GM18861 (cell line): Measurements from ENCODE around the gene VPS4A.

Experiments used
- ATAC-seq: cut with Tn5 transposase; IDR thresholded peaks from one replicate; pipeline ENCODE4 v1.9.1; 2021; ENCODE audit not compliant: unreplicated experiment

The VPS4A gene

GRCh38 chr16:69363281-69363717 is 52.1 kb downstream of the VPS4A start:
- ATAC-seq, result no peak

- no peak for ATAC-seq
These were observed 52.9 kb downstream of the VPS4A start for GRCh38 chr16:69364088-69364487.

DNA sequence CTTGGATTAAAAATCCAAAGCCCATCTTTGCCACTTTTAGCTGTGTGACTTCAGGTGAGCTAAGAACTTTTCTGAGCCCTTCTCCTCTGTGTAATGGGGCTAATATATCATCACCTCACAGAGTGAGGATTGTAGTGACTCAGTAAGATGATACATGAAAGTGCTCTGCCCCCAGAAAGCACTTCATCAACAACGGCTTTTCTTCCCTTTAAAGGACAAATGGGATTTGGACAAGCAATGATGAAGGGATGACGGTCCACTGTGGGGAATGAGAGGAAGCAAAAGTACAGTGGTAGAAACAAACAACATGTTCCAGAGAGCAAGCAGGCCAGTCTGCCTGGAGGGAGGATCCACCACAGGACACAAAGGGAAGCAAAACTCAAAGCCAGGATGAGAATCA is 54.8 kb downstream of the VPS4A start:
- no peak for ATAC-seq

DNA sequence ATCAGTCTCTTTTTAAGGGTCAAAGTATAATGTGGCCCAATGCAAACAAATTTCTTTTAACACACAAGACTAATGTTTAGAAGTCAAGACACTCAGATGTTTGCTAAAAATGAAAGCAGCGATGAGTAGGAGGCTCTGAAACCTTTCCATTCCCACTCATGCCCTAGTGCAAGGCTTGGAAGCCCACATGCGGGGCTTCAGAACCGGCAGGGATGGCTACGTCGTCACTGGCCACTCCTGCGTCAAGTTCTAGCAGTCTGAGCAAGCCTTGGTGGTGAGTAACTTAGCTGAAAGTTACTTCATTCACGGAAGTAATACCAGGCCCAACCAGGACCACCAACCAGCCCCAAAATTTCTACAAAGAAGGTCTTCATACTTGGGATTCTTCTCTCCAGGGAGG is 55.3 kb downstream of the VPS4A start:
- no peak for ATAC-seq

DNA sequence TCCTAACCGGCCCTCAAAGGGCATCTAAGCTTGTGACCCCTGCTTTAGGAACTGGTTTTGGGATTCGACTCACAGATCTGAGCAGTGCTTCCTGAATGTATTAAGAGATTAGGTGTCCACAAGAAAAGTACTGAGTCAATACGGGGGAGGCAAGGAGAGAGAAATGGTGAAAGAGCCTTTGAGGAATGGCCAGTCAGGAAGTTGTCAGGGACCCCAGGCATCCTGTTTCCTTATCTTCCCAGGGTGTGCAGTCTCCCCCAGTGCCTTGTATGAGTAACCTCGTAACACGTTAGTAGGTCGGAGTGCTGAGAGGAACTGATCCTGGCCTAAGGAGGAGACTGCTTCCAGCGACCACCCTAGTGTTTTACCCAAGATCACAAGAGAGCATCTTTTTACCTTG is 56.8 kb downstream of the VPS4A start:
- ATAC-seq, result no peak

- no peak for ATAC-seq
These were observed 57.7 kb downstream of the VPS4A start for GRCh38 chr16:69368866-69369265.

- ATAC-seq, result no peak
These were observed 60.4 kb downstream of the VPS4A start for GRCh38 chr16:69371564-69371963.

DNA sequence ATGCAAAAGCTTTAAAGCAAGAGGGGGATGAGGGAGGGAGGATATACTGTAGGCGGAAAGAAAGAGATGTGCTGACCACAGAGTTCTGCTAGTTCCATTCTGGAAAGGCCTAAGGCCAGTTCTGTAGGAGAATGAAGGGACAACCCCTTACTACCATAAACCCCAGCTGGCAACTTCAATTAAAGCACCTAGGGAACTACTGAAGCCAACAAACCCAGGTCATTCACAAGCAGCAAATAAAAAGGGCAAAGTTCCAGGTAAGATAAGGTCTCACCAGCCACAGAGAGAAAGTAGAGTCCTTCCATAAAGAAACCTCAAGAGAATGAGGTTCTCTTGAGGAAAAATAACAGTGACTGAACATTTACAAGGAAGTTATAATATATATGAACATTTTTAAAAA is 61.9 kb downstream of the VPS4A start:
- no peak for ATAC-seq
